GM12874 (cell line): ENCODE data around the gene COL26A1.

Source experiments
- TF ChIP-seq, protein P1 (sequence below): IDR thresholded peaks from 2 replicates; pipeline ENCODE4 v1.5.1; 2011; ENCODE audit warnings: low read depth, mild to moderate bottlenecking, control low read depth, low read length, moderate library complexity; ENCODE audit not compliant: insufficient read depth

COL26A1 gene

GRCh38 chr7:101411508-101411874, 48.8 kb downstream of the COL26A1 start:
- TF ChIP-seq, protein P1, sequence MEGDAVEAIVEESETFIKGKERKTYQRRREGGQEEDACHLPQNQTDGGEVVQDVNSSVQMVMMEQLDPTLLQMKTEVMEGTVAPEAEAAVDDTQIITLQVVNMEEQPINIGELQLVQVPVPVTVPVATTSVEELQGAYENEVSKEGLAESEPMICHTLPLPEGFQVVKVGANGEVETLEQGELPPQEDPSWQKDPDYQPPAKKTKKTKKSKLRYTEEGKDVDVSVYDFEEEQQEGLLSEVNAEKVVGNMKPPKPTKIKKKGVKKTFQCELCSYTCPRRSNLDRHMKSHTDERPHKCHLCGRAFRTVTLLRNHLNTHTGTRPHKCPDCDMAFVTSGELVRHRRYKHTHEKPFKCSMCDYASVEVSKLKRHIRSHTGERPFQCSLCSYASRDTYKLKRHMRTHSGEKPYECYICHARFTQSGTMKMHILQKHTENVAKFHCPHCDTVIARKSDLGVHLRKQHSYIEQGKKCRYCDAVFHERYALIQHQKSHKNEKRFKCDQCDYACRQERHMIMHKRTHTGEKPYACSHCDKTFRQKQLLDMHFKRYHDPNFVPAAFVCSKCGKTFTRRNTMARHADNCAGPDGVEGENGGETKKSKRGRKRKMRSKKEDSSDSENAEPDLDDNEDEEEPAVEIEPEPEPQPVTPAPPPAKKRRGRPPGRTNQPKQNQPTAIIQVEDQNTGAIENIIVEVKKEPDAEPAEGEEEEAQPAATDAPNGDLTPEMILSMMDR: no peak

- TF ChIP-seq, protein P1: no peak
Measured at GRCh38 chr7:101412976-101413375, 50.3 kb downstream of the COL26A1 start.

DNA sequence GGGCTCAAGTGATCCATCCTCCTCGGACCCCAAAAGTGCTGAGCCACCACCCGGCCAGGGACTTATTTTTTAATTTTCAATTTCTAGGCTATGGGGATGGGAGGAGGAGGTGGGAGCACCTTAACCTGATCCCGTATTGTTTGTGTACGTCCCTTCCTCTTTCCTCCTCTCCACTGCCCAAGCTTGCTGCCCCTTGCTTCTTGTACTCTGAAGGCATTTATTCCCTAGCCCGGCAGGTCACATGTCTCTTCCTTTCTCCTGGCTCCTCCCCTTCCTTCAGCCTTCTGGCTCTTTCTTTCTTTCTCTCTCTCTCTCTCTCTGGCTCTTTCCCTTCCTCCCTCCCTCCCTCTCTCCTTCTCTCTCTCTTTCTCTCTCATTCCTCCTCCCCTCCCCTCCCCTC, 56.0 kb downstream of the COL26A1 start:
- TF ChIP-seq, protein P1: no peak

- TF ChIP-seq, protein P1: no peak
Measured at GRCh38 chr7:101419831-101420230, 57.2 kb downstream of the COL26A1 start.

GRCh38 chr7:101420436-101420835, 57.8 kb downstream of the COL26A1 start:
- TF ChIP-seq, protein P1: no peak

DNA sequence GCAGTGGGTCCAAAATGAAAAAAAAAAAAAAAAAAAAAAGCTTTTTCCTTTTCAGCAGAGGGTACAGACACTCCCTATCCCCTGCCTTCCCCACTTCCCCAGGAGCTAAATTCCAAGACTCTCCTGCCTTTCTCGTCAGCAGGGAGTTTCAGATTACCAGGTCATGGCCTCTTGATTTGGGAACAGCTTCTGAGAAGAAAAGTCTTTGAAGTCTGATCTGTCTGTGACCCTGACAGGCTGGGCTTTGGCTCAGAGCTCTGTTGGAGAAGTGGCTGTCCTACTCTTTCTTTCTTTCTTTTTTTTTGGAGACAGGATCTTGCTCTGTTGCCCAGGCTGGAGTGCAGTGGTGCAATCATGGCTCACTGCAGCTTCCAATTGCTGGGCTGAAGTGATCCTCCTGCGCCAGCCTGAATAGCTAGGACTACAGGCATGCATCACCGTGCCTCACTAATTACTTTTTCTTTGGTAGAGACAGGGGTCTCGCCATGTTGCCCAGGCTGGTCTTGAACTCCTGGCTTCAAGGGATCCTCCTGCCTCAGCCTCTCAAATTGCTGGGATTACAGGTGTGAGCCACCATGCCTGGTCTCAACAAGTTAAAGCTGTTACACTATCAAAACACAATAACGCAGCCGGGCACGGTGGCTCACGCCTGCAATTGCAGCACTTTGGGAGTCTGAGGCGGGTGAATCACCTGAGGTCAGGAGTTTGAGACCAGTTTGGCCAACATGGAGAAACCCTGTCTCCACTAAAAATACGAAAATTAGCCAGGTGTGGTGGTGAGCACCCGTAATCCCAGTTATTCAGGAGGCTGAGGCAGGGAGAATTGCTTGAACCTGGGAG, 59.9 kb downstream of the COL26A1 start:
- TF ChIP-seq, protein P1: no peak

DNA sequence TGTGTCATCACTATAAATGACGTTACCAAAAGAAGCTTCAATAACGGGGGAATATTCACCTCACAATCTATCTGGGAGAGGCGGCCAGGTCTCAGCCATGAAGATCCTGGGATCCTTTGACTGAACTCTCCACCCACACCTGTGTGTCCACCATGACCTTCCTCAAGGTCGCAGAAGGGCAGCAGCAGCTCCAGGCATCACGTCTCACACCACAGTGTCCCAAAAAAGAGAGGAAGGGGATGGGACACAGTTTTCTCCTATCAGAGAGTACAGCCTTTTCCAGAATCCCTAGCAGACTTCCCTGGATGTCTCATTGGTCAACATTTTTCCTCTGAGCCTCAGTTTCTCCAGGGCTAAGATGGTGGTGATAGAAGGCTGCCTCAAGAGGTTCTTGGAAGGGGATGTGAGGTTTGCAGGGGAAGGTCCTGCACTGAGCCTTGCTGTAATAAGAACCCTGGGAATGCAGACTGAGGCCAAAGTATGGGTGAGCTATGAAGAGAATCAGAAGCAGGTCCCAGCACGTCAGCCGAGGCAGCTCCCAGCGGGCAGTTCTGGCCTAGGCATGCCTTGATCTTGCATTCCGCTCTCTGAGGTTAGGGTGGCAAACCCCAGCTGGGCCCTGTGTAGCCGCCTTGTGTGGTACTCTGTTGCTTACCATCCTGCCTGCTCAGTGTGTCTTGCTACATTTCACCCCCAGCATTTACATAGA, 63.8 kb downstream of the COL26A1 start:
- TF ChIP-seq, protein P1: no peak
